Activated T-cell treated with anti-CD3 and anti-CD28 coated beads, Interleukin-2, amount 50 U/mL, for 1 hour (primary cell): ENCODE measurements around the gene SEBOX.

Source experiments
- DNase-seq: peaks from one replicate; pipeline ENCODE4 v3.0.0-alpha.2; 2020

SEBOX gene

DNA sequence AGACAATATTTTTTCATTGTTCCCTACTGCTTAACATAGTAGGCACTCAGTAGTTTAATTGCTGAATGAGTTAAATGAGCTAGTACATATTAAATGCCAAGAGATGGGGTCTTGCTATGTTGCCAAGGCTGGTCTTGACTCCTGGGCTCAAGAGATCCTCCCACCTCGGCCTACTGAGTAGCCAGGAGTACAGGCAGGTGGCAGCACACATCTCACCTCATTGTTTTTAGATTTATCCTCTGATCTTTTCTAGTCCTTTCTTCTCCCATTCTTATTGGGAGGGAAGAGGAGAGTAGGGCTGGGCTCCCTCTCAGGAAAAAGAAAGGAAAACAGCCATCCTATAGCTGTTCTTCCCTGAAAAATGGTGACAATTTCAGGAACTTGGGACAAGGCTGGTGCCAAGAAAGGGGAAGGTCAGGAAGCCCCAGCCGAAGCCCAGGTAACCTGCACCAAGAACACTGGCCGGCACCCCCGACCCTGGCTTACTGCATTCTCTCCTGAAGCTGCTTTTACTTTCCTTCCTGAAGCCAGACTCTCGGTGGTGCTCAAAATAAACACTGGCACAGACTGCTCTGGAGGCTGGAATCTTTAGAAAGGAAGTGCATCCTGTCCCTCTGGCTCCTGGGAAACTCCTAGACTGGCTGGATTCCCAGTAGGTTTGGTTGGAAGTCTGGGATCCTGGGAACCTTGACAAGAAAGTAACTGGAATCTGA, 26.8 kb downstream of the SEBOX start:
- no peak for DNase-seq

DNA sequence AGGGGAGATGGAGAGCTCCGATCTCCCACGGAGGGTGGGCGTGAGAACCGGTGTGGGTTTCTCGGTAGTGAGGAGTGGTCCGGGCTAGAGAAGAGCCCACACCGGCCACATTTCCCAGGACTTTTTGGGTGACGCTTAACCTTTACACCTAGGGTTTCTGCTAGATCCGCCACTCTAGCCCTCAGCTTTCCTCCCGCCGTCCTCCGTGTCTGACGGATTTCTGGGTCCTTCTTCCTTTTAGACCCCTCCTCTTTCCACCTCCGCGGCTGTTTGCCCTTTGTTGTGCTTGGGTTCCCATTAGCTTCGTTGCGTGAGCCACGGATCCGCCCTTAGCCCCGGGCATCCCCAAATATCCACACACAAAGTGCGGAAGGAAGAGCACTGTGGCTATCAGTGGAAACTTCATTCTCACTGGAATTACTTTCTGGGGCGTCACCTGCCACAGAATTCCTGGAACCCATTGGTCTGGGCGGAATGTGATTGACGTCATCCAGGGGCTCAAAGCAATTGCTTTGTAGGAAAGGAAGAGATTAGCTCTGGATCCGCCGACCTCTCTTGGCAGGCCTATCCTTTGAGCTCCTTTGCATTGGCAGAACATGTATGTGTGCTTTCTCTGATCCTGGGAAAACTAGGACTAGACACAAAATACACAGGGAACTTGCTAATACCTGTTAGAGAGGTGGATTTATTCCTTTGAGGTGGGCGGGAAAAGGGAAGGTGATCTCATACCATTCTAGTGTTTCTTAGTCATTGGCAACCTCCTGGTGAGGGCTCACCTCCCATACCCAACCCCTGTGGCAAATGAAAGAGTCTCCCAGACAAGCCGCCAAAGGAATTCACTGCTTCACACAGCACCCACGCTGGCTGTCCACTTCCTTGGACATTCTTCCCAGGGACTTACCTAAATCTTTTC, 28.8 kb downstream of the SEBOX start:
- DNase-seq = peak; percentile 33

DNA sequence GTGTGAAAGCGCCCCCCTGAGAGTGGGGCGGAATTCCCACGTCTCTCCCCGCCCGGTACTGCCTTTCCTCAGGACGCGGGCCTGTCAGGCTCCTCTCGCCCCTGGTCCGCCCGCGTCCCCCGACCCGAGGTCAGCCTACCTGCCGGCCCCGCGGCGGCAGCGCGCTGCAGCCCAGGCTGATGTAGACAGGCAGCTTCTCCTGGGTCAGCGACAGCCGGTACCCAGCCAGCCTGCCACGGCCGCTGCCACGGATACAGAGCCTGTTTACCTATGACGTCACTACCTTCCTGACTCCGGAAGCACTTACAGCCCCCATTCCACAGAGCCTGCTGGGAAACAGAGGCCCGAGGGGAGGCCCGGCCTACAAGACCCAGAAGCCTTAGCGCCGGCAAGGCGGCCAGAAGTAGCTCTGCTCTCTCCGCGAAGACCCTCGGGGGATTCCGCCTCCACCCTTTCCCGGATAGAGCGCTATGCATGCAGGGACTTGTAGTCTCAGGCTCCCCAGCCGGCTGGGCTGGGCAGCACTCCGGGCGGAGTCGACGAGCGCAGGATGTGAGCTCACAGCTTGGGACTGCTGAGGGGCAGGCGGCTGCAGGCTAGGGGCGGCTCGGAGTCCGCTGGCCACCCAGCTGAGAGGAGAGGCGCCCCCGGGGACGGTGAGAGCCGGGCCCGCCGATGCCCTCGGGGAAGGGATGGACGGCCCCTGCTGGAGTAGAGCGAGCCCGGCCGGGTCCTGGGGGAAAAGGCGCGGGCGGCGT, 29.6 kb downstream of the SEBOX start, which contains the start of the genes IFT20 and TNFAIP1:
Gene IFT20 (minus strand): TSS at position 272 of the 758 bp plus-strand sequence. CDS start 3,487 bp downstream, outside the sequence.
Gene TNFAIP1 (plus strand): TSS at position 561 of the 758 bp plus-strand sequence. CDS start 3,761 bp downstream, outside the sequence.
- peak; percentile 93 for DNase-seq

DNA sequence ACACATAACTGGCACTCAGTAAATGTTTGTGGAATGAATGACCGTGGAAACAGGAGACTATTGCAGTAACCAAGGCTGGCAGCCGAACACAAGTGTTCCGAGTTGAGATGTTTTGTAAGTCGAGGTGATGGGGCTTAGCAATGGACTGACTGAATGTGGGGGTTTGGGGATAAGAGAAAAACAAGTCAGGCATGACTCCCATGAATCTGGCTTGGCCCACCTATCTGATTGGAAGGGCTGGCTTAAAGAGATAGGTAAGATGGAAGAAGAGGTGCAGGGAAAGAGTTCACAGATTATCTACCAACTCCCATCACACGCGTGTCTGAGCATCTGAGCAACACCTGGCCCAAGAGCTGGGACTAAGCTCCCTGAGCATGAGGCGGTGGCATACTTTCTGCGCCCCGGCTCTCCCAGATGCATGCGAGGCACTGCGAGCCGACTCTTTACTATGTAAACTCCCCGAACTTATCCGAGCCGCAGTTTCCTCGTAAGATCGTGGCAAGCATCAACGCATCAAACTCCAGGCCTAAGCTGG, 30.3 kb downstream of the SEBOX start:
- no peak for DNase-seq

DNA sequence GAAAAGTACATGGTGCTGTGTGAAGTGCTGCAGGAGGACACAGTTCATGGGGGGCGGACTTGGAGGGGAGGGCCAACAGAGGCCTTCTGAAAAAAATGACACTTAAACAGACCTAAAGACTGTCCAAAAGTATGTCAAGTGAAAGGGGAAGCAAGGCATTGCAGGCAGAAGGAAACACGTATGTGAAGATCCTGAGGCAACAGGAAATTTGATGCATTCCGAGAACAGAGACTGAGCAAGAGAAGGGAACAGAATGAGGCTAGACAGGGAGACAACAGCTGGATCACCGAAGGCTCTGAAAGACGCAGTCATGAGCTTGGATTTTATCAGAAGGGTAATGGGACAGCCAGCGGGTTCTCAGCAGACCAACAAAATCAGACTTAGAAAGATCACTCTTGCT, 30.8 kb downstream of the SEBOX start:
- no peak for DNase-seq

DNA sequence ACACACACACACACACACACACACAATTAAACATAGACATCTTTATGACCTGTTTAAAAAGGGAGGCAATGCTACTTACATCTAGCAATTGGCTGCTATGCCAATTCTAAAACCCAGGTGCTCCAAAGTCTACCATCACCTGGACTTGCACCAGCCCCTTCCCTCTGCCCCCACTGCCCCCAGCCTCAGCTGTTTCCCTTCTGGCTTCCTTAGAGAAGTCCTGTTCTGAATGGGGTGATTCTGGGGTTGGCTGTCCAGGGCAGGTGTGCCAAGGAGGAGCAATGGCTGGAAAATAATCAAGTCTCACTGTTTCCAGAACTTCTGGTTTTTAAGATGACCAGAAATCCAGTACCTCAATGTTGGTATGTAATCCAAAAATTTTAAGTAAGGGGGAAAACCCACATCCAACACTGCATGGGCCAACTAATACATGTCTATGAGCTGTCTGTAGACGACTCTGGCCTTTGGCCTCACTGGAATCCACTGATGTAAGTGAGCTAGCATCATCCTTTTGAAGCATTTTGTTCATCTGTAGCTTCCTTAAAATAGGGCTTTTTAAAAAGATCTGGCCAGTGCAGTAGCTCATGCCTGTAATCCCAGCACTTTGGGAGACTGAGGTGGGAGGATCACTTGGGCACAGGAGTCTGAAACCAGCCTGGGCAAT, 31.8 kb downstream of the SEBOX start:
- DNase-seq = no peak

DNA sequence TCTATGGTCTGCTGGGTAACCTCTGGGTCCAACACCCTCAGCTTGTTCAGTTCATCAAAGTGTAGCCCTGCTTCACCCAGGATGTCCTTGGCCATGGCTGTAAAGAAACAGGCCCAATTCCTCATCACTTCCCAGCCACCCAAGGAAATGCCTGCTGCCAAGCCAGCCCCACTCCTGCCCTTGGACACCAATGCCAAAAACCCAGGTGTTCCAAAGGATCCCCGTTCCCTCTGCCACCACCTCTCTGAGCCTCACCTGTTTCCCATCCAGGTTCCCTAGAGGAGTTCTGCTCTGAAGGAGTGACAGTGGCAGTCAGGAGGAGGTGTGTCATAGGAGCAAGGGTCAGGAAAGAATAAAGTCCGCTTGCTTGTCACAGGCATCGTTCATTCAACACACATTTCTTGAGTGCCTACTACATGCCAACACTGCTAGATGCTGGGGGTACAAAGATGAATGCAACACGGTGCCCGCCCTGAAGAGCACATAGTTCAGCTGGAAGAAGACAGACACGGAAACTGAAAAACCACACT, 33.0 kb downstream of the SEBOX start:
- DNase-seq = no peak

DNA sequence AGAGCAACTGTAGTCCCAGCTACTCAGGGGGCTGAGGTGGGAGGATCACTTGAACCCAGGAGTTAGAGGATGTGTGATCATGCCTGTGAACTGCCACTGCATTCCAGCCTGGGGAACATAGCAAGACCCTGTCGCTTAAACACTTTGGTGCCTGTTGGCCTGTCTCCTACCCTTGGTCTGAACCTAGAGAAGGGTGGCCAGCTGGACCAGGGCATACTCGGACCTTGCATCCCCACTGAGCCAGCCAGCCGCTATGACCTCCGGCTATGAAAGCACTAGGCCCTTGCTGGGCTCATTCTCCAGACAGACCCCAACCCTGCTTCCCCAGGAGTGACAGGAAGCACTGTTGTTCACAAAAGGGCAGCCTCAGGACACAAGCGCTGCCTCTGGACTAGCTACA, 34.3 kb downstream of the SEBOX start:
- DNase-seq = no peak

DNA sequence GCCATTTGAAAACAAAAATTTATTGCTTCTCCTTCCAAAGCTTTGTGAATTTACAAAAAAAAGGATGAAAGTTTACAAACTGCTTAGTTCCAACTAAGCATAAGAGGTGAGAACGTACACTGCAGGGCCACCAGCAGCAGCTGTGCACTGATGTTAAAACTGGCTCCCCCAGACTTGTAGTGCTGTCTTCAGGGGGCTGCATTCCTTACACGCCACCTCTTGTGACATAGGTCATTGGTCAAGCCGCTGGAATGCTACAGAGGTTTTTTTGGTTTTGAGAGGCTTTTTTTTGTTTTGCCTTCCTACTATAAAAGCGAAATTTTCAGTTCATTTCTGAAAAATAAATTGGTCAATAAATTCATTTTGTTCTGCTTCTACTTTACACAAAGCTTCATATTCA, 36.7 kb downstream of the SEBOX start:
- no peak for DNase-seq

DNA sequence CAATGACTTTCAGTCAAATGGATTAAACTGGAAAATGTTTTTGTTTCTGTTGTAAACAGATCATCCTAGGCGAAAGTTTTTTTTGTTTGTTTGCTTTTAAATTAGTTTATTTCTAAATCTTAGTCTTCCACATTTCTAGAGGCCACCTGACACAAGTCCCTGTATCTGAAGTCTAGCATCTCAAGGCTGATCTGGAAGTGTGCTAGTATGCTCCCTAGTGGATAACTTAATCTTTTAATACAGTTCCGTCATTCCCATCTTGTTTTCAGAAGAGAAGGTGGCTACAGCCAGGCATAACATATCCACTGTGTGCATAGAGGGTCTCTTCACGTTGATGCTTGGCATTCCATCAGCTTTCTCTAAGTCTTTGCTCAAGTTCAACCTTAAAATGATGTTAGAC, 37.3 kb downstream of the SEBOX start:
- no peak for DNase-seq

DNA sequence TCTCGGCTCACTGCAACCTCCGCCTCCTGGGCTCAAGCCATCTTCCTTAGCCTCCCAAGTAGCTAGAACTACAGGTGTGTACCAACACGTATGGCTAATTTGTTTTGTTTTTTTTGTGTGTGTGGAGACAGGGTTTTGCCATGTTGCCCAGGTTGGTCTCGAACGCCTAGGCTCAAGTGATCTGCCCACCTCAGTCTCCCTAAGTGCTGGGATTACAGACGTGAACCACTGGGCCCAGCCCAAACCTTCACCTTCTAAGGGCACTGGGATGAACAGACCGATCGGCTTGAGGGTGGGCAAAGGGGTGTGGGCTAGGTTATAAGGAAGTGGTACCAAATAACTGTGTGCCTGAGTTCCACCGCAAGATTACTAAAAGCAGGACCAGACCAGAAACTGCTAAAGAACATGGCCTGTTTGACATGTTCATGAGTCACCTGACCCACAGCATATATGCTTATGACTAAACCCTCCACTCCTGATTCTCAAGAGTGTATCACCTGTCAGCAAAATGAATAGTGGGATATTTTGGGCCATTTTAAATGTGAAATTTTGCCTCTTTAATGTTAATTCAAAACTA, 37.9 kb downstream of the SEBOX start:
- DNase-seq = no peak

DNA sequence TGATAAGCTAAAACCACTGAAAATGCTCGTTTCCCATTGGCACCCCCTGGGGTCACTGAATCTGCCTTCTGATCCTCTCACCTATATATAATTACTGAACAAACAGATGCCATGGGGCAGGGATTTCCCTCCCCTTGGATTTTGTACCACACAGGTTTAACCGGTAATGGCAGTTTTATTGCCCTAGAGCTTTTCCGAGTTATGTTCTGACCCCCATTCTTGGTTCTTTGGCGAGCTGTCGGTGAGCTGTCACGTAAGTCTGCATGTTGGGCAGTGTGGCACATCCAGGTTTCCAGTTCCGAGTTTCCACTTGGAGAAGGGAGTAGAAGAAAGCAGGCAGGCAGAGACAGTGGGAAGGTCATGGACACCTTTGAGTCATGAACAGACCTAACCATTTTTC, 38.9 kb downstream of the SEBOX start:
- no peak for DNase-seq

DNA sequence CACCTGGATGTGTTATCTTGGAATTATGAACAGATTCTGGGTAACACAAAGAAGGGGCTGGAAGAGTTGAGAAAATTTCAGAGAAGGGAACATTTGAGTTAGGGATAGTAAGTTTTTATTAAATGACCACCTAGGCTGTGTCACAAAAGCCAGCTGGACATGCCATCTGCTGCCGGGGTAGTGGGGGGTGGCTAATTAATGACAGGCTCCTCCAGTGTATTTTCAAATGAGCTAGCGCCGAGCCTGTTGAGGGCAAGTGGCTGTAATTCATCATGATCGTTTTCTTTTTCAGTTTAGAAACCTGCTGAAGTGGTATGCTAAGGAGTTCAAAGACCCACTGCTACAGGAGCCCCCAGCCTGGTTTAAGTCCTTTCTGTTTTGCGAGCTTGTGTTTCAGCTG, 39.8 kb downstream of the SEBOX start:
- no peak for DNase-seq

DNA sequence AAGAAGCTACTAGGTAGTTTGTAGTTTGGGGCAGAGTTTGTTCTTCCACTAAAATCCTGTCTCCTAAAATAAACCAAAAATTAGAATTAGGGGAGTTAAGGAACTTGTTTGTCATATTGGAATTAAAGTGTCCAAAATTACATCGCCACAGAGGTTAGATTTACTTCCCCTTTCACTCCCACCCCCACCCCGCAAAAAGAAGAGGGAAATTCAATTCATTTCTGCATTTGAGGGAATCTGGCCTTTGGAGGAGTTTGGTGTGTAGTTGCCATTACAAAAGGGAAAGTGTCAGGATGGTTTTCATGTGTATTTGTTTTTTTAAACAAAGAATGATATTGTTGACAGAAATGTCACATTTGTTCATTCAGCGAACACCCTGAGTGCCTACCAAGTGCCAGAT, 40.2 kb downstream of the SEBOX start:
- DNase-seq = no peak

DNA sequence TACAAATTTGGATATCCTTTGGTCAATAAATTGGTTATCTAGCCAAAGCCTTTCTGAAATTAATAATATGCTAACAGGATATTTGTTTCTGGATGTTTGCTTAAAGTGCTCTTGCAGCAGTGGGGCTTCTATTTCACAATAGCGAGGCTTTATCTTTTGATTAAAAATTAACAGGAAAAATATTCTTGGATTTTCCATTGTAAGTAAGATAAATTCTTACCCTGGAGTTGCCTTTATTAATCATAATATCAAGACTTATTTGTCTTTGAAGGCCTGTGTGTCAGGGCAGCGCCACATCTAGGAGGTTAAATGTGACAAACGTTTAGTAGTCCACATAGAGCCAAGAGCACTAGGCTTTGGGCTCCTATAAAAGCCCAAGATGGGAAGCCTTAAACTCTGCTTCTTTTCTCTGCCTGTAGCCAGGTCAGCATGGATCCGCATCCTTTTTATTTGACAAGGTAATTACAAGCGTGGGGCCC, 40.7 kb downstream of the SEBOX start:
- DNase-seq = no peak

DNA sequence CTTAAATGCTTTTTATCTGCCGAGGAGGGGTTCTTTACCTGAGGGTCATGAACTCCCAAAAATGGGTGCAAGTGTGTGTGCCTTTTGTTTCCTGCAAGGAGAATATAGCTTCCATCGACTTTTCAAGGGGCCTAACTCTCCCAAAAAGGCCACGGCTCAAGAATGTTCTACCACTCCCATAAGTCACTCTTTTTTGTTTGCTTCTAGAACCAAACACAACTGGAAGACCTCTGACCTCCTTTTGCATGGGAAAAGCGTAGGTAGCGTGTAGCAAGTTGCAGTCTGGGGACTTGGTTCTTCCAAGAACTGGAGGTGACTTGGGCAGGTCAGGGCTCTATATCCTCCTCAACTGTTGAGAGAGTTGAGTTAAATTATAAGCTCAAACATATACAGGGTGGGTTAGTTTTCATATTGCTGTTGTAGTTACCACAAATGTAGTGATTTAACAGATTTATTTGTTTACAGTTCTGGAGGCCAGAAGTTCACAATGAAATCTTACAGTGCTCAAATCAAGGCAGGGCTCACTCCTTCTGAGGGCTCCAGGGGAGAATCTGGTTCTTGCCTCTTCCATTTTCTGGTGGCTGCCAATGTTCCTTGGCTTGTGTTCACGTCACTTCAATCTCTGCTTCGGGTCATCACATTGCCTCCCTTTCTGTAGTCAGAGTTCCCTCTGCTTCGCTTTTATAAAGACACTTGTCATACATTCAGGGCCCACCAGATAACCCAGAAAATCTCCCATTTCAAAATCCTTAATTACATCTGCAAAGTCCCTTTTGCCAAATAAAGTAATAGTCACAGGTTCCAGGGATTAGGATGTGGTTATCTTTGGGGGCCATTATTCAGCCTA, 44.6 kb downstream of the SEBOX start:
- DNase-seq = no peak

DNA sequence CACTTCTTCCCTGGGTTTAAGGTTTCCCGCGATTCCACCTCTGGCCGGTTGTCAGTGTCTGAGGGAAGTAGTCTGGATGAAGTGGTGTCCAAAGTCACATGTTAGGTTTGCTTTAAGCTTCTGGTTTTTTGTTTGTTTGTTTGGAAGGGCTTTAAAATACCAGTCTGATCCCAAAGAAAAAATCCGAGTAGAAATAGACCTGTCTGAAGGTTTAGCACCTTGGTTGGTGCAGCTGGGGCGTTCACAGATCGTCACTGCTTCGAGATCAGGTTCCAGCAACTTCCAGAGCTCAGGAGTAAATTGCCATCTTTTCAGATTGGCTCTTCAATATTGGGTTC, 45.4 kb downstream of the SEBOX start:
- no peak for DNase-seq

DNA sequence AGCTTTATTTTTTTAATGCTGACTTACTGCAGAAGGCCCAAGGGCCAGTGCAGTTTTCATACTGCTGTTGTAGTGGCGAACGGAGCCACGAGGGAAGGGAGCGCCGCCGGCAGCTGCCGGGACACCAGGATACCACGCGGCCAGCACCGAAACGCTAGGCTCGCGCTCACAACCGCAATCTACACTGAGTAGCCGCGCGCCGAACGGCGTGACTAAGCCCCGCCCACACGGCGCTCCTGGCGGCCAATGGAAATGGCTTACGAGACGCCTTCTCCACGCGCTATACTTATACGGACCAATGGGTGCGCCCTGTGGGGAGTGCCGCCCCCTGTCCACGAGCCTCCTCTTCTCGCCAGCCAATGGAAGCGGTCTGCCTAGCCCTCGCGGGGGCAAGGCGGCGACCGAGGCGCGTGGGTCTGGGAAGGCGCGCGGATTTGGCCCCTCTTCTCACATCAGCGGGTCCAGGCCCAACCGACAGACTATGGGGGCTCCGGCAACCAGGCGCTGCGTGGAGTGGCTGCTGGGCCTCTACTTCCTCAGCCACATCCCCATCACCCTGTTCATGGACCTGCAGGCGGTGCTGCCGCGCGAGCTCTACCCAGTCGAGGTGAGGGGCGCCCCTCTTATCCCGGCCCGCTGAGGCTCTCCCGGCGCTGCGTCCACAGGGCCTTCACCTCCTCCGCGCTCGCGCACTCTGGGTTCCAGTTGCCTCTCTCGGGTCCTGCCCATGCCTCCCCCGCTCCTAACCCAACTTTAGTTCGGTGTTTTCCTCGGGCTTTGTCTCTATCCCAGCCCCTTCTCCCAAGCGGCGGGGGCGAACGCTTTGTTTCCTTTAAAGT, 46.0 kb downstream of the SEBOX start, which contains the start of gene TMEM97:
Gene TMEM97 (plus strand): TSS at position 442 of the 839 bp plus-strand sequence. CDS start 40 bp downstream, at position 482.
- DNase-seq = peak; percentile 90

DNA sequence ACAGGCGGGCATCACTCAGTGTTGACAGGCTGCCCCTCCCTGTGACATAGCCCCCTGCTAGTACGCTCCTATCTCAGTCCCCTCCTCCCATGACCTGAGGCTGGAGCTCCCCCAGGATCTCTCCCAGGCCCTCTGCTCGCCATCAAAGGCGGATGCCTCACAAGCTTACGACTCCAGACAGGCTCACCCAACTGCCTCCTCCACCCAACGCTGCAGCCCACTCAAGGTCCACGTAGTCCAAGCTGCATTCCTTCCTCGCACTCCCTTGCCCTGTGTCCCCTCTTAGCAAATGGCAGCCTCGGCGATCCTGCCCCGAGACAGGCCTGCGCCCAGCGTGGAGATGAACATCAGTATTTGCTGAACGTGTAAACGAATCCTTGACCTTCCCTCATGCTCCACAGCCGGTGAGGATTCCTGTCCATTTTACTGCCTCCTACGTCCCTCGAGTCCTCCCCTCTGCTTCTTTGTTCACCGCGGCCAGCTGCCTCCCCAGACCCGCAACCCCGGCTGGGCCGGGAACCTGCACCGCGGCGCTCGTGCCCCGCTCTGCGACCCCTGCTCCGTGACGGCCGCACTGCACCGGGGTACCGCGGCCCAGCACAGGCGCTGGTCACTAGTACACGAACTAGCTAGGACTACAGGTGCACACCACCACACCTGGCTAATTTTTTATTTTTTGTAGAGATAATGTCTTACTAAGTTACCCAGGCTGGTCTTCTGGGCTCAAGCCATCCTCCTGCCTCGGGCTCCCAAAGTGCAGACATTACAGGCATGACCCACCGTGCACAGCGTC, 46.8 kb downstream of the SEBOX start:
- DNase-seq = no peak
